LNCAP (cell line): ENCODE data around the gene BCAP31.

Experiments
- TF ChIP-seq, protein P1 (sequence below): fragments of 450-650 bp; IDR thresholded peaks from 2 replicates; pipeline ENCODE4 v1.5.1; 2017; ENCODE audit warnings: mild to moderate bottlenecking

BCAP31 gene

DNA sequence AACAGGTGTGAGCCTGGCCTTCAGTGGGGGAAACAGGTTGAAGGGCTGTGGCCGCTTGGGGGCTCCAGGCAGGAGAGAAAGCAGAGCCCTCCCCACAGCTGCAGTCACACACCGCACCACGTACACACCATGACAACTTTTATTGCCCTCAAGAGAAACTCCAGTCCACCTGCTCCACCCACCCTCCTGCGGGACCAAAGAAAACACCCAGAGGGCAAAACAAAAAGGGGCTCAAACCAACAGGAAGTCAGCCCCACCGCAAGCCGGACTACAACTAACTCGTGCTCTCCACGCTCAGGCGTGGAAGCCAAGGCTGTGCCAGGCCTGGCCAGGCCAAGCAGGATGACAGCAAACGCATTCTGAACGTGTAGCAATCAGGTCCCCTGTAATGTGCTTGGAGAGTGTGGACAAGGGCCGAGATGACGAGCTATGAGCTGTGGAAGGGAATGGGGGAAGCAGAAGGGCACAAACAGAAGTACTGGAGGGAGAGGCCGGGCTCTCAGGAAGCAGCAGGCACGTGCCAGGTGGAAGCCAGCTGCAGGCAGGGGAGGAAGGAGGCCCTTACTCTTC lies 23.7 kb downstream of the BCAP31 start:
- TF ChIP-seq, protein P1, sequence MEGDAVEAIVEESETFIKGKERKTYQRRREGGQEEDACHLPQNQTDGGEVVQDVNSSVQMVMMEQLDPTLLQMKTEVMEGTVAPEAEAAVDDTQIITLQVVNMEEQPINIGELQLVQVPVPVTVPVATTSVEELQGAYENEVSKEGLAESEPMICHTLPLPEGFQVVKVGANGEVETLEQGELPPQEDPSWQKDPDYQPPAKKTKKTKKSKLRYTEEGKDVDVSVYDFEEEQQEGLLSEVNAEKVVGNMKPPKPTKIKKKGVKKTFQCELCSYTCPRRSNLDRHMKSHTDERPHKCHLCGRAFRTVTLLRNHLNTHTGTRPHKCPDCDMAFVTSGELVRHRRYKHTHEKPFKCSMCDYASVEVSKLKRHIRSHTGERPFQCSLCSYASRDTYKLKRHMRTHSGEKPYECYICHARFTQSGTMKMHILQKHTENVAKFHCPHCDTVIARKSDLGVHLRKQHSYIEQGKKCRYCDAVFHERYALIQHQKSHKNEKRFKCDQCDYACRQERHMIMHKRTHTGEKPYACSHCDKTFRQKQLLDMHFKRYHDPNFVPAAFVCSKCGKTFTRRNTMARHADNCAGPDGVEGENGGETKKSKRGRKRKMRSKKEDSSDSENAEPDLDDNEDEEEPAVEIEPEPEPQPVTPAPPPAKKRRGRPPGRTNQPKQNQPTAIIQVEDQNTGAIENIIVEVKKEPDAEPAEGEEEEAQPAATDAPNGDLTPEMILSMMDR, result no peak

- TF ChIP-seq, protein P1, result no peak
These were observed 26.0 kb downstream of the BCAP31 start for GRCh38 chrX:153697924-153698865.

- TF ChIP-seq, protein P1, result no peak
These were observed 28.1 kb downstream of the BCAP31 start for GRCh38 chrX:153696100-153696499.

GRCh38 chrX:153694687-153695270 lies 29.4 kb downstream of the BCAP31 start:
- TF ChIP-seq, protein P1, result no peak

- TF ChIP-seq, protein P1, result no peak
These were observed 30.7 kb downstream of the BCAP31 start for GRCh38 chrX:153693216-153694086.

- TF ChIP-seq, protein P1, result no peak
These were observed 31.5 kb downstream of the BCAP31 start for GRCh38 chrX:153692611-153693156.

- TF ChIP-seq, protein P1, result no peak
These were observed 32.2 kb downstream of the BCAP31 start for GRCh38 chrX:153692003-153692402.
